Activated T-cell treated with anti-CD3 and anti-CD28 coated beads, Interleukin-2, amount 50 U/mL, for 1 hour (primary cell): ENCODE results near the gene POLR3E.

Experiments
- DNase-seq: peaks from one replicate; pipeline ENCODE4 v3.0.0-alpha.2; 2020

POLR3E gene

DNA sequence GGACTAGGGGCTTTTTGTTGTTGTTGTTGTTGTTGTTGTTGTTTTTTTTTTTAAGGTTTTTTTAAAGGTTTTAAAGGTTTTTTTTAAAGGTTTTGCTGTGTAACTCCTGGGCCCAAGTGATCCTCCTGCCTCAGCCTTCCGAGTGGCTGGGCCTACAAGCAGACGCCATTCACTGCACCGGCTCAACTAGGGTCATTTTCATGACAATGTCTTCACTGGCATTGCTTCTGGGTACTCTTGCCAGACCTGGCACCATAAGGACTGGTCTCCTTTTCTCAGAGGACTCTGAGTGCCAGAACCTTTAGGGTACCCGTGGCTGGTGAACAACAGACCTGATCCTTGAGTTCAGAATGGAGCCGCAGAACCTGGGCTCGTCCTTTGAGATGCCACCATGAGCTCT is 20.4 kb downstream of the POLR3E start:
- no peak for DNase-seq

DNA sequence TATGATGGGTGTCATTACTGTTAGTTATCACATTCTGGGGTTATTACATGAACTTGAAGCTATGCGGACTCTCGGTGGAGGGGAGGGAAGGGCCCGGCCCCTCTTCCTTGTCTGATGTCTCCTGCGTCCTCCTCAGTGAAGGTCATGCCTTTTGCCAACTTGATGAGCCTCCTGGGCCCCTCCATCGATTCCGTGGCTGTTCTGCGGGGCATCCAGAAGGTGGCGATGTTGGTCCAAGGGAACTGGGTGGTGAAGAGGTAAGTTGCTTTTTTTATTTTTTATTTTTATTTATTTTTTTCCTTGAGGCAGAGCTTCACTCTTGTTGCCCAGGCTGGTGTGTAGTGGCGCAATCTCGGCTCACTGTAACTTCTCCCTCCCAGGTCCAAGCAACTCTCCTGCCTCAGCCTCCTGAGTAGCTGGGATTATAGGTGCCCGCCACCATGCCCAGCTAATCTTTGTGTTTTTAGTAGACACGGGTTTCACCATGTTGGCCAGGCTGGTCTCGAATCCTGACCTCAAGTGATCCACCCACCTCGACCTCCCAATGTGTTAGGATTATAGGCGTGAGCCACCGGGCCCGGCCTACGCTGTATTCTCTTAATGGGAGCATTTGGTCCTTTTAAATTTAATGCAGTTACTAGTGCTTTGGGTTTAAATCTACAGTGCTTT is 21.6 kb downstream of the POLR3E start:
- peak; percentile 68 for DNase-seq

DNA sequence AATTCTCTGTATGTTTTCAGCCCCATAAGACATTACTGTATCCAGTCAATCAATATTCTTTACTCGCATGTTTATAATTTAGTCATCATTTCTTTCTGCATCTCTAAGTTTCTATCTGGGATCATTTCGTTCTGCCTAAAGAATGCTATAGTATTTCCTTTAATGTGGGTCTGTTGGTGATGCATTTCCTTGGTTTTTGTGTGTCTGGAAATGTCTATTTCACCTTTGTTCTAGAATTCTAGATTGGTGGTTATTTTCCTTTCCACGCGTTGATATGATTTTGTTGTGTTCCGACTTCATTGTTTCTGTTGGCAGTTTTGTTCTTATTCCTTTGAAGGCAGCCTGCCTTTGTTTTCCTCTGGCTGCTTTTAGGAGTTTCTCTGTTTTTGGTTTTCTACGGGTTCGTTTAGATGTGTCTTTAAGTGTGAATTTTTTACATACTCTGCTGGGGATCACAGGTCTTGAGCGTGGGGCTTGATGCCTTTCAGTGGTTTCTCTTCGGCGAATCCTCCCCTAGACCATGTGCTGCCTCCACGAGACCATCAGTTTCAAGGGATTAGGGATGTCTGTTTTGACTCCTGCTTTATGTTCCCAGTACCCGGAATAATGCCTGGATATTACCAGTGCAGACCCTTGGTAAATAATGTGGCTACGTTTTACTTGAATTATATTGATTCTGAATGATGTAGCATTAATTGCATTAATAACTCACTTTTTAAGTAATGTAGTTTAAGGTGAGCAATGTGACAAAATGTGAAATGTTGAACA is 23.5 kb downstream of the POLR3E start:
- no peak for DNase-seq

DNA sequence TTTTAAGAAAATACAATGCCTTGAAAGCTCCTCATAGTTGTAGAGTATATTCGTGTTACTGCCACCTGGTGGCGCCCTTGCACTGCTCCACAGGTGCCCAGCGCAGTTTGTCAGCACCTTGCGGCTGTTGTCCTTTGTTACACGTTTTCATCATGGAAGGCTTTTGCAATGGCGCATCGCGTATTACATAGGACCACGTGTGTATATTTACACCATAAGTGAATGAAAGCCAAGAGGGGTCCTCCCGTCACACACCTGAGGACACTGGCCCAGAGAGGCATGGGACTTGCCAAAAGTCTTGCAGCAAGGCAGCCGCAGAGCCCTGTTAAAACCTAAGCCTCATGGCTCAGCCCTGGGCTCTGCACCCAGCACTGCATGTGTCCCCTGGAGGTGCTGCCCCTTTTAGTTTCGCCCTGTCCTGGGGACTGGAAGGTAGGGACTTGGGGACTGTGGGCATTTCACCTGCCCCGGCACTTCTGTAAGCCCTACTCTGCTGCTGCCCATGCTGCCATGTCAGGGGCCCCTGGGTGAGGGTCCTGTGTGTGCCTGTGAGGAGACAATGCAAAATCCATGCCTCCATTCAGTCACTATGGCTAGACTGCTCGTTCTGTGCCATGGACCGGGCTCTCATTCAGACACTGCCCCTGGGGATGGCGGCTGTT is 24.3 kb downstream of the POLR3E start:
- DNase-seq: peak; percentile 72

DNA sequence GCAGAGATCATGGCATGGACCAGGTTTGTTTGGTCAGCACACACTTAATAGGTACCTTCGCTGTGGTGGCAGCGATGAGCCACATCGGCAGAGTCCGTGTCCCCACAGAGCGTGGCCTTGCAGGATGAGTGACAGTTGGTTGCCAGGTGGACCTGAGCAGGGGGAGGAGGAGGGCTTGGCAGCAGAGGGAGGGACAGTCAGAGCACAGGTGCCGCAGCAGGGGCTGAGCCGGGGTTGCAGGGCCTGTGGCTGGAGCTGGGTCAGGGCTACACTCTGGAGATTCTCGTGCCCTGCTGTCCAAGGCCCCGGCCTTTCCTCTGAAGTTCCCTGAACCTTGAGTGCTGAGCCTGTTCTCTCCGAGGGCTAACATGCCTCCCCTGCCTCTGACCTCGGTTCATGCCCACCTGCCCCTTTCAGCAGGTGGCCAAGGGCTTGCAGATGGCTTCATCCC is 24.8 kb downstream of the POLR3E start:
- no peak for DNase-seq

DNA sequence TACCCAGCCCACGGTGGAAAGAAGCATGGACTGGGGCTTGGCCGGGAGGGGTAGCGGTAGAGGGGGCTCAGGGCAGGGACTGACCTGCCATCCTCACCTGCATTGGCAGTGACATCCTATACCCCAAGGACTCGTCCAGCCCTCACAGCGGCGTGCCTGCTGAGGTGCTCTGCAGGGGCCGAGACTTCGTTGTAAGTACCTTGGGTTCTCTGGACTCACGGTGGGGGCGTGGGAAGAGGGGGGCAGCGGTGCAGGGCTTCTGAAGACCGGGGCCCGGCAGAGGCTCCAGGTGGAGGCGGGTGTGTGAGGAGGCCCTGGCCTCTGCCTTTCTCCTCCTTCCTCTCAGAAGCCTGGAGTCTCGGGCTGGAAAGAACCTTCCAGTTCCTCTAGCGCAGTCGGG is 25.5 kb downstream of the POLR3E start:
- no peak for DNase-seq

DNA sequence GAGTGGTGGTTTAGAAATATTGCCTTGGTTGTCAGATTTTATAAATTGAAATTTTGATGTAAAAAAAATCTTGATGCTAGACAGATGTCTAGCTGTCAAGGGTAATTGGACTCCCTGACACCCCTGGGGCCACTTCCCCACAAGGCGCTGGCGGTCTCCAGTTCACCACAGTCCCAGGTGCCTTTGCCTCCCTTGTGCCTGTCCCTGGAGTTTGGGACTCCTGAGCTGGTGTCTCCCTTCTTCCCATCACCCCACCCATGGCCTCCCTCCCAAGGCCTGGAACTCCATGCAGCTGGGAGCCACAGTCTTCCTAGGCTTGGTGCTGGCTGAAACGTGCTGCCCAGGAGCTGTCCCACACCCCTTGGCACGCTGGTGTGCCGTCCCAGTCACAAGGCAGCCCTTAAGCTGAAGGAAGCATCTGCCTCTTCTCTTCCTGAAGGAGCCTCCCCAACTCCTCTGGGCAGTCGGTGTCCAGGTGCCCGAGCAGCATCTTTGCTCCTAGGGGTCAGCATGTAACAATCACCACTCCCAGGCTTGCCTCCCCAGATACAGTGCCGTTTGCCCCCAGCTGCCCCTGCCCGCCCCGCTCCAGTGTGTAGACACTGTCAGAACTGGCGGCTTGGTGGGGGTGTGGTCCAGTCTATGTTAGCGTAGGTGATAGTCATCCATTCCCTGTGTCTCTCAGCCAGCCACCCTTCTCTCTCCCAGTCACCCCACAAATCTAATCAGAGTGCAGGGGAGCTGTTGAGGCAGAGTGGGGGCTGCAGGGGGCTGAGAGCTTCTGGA is 26.2 kb downstream of the POLR3E start:
- DNase-seq: no peak

DNA sequence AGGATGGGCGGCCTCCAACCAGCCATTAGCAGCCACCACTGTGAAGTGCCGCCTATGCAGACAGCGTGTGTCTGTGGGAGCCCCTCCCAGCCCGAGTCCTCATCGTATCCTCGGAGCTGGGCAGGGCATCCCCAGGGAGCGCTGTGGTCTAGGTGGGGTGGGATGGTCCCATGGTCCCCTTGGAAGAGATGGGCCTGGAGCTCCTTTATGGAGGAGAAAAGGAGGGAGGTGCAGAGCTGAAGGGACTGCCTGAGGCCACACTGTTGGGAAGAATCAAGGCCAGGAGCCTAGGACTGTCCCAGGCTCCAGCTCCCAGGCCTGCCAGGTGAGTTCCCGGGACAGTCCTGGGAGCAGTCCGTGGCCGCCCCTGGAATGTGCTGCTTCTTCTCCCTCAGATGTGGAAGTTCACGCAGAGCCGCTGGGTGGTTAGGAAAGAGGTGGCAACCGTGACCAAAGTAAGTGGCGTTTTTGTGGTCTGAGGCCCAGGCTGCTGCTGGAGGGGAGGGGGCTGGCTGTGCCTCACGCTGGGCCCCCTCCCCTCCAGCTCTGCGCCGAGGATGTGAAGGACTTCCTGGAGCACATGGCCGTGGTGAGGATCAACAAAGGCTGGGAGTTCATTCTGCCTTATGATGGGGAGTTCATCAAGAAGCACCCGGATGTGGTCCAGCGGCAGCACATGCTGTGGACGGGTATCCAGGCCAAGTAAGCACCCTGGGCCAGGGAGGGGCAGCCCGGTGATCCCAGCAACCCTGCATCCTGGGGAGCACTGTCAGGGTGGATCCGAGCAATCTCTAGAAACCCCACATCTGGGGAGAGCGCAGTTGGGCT is 27.0 kb downstream of the POLR3E start:
- DNase-seq: no peak

DNA sequence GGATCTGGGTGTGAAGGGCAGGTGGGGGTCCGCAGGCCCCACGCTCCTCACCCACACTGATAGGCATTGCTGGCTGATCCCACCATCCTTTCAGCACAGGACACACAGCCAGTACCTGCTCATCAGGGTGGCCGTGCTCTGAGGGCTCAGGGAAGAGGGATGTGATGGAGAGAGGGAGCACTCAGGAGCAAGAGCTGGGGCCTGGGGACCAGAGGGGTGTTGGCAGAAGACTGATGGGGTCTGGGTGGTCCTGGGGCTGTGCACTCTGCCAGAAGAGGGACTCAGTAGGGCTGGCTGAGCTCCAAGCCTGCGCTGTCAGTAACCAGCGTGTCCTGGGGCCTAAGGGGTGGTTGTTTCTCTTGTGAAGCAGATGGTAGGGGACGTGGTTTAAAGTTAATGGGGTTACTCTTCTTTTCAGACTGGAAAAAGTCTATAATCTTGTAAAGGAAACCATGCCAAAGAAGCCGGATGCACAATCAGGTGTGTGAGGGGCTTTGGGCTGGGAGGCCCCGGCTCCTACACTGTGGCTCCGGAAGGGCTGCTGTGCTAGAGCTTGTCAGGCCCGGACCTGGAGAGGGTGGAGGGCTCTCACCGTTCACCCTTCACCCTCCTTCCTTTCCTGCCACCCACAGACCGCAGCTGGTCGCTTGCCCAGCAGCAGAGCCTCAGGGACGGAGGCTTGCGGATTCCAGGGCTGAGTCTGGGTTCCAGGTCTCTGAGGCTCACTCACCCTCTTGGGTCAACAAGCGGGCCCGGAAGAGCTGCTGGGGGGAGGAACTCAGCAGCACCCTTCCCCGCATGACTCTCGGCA is 27.8 kb downstream of the POLR3E start:
- no peak for DNase-seq

DNA sequence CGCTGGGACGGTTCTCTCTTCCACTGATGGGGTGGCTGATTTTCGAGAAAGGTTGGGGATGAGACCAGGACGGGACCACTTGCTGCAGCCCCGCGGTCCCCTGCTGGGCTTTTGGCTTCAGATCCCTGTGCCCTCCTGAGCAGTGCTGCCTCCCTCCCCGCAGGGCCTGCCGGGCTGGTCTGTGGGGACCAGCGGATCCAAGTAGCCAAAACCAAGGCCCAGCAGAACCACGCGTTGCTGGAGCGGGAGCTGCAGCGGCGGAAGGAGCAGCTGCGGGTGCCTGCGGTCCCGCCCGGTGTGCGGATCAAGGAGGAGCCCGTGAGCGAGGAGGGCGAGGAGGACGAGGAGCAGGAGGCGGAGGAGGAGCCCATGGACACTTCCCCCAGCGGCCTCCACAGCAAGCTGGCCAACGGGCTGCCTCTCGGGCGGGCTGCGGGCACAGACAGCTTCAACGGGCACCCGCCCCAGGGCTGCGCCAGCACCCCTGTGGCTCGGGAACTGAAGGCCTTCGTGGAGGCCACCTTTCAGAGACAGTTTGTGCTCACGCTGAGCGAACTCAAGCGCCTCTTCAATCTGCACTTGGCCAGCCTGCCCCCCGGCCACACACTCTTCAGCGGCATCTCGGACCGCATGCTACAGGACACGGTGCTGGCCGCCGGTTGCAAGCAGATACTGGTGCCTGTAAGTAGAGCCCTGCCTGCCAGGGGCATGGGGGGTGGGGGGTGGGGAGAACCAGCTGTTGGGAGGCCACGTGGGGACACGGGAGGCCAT is 28.6 kb downstream of the POLR3E start:
- no peak for DNase-seq

DNA sequence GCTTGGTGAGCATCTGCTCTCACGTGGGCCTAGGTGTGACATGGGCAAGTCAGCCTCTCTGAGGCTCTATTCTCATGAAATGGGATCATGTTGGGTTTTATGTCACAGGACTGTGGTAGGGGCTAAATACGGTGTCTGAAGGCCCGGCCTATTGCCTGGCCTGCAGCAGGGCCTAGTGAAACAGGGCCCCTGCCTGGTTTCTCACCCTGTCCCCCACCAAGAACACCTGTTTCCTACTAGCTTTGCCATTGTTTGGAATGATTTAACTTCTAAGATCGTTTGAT is 29.1 kb downstream of the POLR3E start:
- no peak for DNase-seq

DNA sequence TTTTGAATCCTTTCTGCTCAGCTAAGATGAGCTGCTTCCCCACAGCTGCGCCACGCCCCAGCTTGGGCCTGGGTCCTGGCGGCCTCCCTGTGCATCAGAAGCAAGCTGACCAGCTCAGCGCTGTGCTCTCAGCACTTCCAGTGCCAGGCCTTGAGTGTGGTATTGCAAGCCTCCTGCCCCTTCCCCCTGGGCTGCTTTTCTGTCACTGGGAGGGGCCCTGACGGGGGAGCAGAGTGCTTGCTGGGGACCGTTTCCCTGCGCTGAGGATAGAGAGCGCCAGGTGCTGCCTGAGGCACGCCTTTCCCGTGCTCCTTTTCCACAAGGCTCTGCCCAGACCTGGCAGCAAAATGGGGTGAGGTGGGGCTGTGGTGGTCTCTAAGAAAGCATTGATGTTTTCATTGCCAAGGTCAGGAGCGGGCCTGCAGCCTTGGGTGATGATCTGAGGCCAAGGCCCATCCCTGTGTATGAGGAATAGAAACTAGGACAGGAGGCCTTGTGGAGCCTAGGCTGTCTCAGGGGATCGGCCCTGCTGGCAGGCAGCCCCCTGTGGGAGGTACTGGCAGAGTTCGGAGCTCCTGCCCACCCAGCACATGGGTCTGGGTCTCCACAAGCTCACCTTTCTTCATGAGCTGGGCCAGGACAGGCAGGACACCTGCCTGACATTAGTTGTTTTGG is 29.7 kb downstream of the POLR3E start:
- no peak for DNase-seq

DNA sequence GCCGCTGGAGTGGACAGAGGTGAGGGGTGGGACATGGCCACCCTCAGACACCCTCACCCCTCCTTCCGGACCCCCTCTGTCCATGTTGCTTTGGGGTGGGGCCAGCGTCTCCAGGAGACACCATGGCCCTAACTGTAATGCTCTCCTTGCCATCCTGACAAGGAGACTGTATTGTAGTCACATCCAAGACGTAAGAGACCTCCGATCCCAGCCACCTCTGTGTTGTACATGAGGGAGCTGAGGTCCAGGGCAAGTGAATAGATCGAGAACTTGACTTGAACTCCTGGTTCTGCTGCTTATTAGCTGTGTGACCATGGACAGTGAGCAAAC is 30.2 kb downstream of the POLR3E start:
- DNase-seq: no peak

DNA sequence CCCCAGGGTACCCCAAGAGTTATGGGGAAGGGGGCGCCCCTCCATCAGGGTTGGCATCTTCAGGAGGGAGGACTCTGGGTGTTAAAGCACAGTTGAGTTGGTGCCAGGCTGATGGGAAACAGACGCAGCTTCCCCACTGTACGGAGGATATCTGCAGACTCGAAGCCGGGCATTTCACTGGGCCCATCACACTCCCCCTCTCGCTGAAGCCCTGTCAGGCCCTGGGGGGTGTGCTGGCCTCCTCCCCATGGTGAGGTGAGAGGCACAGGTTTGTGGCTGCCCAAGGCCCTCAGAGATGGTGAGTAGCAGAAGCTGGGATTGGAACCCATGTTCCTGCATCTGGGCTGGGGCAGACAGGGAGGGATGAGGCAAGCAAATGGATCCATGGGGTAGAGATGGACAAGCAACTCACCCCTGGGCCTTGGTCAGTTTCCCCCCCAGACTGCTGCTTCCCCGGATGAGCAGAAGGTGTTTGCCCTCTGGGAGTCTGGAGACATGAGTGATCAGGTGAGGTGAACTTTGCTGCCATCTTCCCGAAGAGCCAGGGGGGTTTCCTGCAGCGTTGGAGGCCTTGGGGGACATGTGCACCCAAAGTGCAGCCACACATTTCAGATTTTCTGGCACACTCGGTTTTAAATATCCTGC is 31.0 kb downstream of the POLR3E start:
- no peak for DNase-seq

DNA sequence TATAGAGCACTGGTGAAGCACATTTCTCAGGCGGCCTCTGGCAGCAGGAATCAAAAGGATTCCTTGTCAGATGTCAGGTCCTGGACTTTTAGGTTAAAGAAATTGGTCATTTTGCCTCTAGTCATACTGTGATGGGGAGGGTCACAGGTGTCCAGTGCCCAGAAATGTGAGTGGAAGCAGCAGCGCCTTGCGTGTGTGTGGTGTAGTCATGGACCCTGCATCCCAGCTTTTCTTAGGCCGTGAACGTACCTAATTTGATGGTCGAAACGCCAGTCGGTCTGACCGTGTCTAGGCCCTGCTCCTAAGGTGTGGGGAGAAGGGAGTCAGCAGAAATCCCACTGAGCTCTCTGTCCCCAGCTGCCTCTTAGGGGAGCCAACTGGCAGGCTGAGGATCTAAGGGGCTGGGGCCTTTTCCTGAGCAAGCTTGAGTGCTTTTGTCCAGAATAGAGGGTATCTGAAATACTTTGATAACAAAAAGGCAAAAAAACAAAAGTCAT is 32.0 kb downstream of the POLR3E start:
- DNase-seq: no peak

DNA sequence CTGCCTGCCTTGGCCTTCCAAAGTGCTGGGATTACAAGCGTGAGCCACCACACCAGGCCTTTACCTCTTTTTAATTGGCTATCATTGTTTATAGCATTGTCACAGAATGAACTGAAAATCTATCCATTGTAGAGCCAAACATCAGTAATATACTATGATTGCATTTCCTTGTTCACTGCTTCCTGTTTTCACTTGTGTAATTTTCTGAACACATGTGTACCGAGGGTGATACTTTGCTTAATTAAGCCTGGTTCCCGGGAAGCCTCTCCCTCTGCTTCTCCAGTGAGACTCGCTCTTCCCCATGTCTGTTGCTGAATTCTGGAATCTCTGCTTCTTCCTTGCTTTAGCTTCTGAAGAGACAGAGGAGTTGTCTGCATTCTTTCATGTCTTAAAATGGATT is 33.1 kb downstream of the POLR3E start:
- DNase-seq: no peak

DNA sequence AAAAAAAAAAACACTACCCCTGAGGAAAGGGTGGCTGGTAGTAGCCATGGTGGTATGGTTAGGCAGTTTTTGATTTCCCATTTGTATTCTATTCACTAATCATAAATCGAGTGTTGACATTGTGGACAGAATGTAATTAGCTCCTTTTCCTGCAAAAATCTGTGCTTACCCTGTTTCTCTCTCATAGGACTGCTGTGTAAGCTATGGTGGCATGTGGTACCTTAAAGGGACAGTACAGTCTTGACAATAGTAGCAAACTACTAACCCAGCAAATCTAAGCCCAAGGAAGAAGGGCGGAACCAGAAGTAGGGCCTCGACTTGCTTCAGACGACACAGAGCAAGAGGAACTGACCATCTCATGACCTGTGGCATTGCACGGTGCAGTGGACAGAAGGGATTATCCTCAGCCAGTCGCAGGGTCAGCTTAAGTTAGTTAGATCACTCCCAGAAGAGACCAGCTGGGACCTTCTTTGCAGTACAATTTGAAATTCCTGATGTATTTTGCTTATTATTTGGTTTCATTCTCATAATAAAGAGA is 36.3 kb downstream of the POLR3E start:
- DNase-seq: no peak

DNA sequence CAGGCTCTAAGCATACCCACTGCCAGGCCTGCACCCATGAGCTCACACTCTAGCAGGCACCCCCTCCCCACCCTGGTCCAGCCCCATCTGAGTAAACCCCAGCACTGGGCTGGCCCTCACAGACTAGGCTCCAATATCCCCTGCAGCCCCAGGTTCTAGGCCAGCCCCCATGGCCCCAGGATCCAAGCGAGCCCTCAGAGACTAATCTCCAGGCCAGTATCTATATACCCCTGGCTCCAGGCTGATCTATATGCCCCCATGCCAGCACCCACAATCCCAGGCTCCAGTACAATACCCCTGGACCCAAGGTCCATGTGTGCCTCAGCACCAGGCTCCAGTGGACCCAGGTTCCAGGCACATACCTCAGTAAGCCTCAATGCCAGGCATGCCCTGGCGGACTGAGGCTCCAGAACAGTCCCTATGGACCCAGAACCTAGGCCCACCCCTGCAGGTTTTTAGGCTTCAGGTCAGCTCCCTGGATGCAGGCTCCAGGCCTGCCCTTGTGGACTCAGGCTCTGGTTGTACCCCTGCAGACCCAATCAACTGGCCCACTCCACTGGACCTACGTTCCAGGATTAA is 38.5 kb downstream of the POLR3E start:
- no peak for DNase-seq

DNA sequence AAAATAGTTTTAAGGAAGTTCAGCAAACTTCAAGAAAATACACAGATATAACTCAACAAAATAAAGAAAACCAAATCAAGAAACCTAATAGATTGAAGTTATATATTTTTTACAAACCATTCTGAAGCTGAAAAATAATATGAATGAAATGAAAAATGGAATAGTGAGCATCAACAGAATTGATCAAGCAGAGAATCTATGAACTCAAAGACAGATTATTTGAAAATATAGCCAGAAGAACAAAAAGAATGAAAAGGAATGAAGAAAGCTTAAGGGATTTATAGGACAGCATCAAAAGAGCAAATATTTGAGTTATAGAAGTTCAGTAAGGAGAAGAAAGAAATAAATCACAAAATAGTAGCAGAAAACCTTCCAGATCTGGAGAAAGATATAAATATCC is 39.4 kb downstream of the POLR3E start:
- DNase-seq: no peak
